Measurements from ENCODE around the gene CHD9NB.
"Not testable (repeated sequence)": the region's sequence is repeated elsewhere in the genome, so short reads cannot be mapped to it uniquely, and the experiment has no call there.

CHD9NB gene

GRCh38 chr16:53057658-53058057, 5.0 kb upstream of the CHD9NB start:
- no peak for DNase-seq (ENCODE audit: low read depth in 2 of 2)

- DNase-seq (ENCODE audit: low read depth in 2 of 2), result no peak
Observed at GRCh38 chr16:53056392-53056881, 3.7 kb upstream of the CHD9NB start.

- no peak for DNase-seq (ENCODE audit: low read depth in 2 of 2)
Observed at GRCh38 chr16:53055541-53056391, 3.1 kb upstream of the CHD9NB start.

- peak; percentile 54 to 57 for DNase-seq (ENCODE audit: low read depth in 2 of 2)
Observed at GRCh38 chr16:53054670-53055485, 2.2 kb upstream of the CHD9NB start, which contains the start of gene CHD9. TSS of gene CHD9 (plus strand) at chr16:53054991. CDS start at chr16:53156090, 101,099 bp downstream.

- peak in 1 of 2 experiments; percentile 20 for DNase-seq (ENCODE audit: low read depth in 2 of 2)
Observed at GRCh38 chr16:53053967-53054669, 1.4 kb upstream of the CHD9NB start.

- DNase-seq (ENCODE audit: low read depth in 2 of 2), result not testable (repeated sequence)
Observed at GRCh38 chr16:53051255-53051654, 1.4 kb downstream of the CHD9NB start.

GRCh38 chr16:53048139-53048915, 4.4 kb downstream of the CHD9NB start:
- DNase-seq (ENCODE audit: low read depth in 2 of 2), result no peak

- not testable (repeated sequence) for DNase-seq (ENCODE audit: low read depth in 2 of 2)
Observed at GRCh38 chr16:53047515-53047914, 5.2 kb downstream of the CHD9NB start.

- no peak for DNase-seq (ENCODE audit: low read depth in 2 of 2)
Observed at GRCh38 chr16:53045341-53046220, 7.1 kb downstream of the CHD9NB start.

- no peak for DNase-seq (ENCODE audit: low read depth in 2 of 2)
Observed at GRCh38 chr16:53043986-53044601, 8.6 kb downstream of the CHD9NB start.

GRCh38 chr16:53043428-53043831, 9.3 kb downstream of the CHD9NB start:
- DNase-seq (ENCODE audit: low read depth in 2 of 2), result no peak

GRCh38 chr16:53042235-53042701, 10.4 kb downstream of the CHD9NB start:
- no peak for DNase-seq (ENCODE audit: low read depth in 2 of 2)

- DNase-seq (ENCODE audit: low read depth in 2 of 2), result no peak
Observed at GRCh38 chr16:53041320-53042051, 11.2 kb downstream of the CHD9NB start.

GRCh38 chr16:53040788-53041187, 11.9 kb downstream of the CHD9NB start:
- DNase-seq (ENCODE audit: low read depth in 2 of 2), result no peak

- not testable (repeated sequence) for DNase-seq (ENCODE audit: low read depth in 2 of 2)
Observed at GRCh38 chr16:53036711-53037110, 16.0 kb downstream of the CHD9NB start.

- DNase-seq (ENCODE audit: low read depth in 2 of 2), result no peak
Observed at GRCh38 chr16:53036066-53036465, 16.6 kb downstream of the CHD9NB start.

- no peak for DNase-seq (ENCODE audit: low read depth in 2 of 2)
Observed at GRCh38 chr16:53035176-53035942, 17.3 kb downstream of the CHD9NB start.

- no peak for DNase-seq (ENCODE audit: low read depth in 2 of 2)
Observed at GRCh38 chr16:53034306-53034705, 18.4 kb downstream of the CHD9NB start.
